GM19035 (cell line): Measurements from ENCODE around the gene ATAD3C.
"Not testable (repeated sequence)": the region's sequence is repeated elsewhere in the genome, so short reads cannot be mapped to it uniquely, and the experiment has no call there.

ENCODE experiments used
- ATAC-seq: cut with Tn5 transposase; IDR thresholded peaks from one replicate; pipeline ENCODE4 v1.9.1; 2021; ENCODE audit not compliant: unreplicated experiment

ATAD3C gene

GRCh38 chr1:1418464-1419362 is 30.8 kb upstream of the ATAD3C start:
- ATAC-seq = no peak

GRCh38 chr1:1419363-1419812 is 30.1 kb upstream of the ATAD3C start:
- ATAC-seq = no peak

- ATAC-seq = no peak
These were observed 29.5 kb upstream of the ATAD3C start for GRCh38 chr1:1419813-1420653.

- ATAC-seq = no peak
These were observed 28.8 kb upstream of the ATAD3C start for GRCh38 chr1:1420654-1421141.

- ATAC-seq = no peak
These were observed 28.2 kb upstream of the ATAD3C start, which contains the start of gene ANKRD65 for GRCh38 chr1:1421147-1421906. ANKRD65 (minus strand) TSS chr1:1421276; CDS start chr1:1421005, 271 bp downstream.

- no peak for ATAC-seq
These were observed 27.5 kb upstream of the ATAD3C start for GRCh38 chr1:1421907-1422464.

- ATAC-seq = no peak
These were observed 26.8 kb upstream of the ATAD3C start for GRCh38 chr1:1422465-1423244.

- ATAC-seq = no peak
These were observed 26.3 kb upstream of the ATAD3C start for GRCh38 chr1:1423245-1423597.

- ATAC-seq = no peak
These were observed 24.8 kb upstream of the ATAD3C start for GRCh38 chr1:1424707-1425106.

- no peak for ATAC-seq
These were observed 24.1 kb upstream of the ATAD3C start for GRCh38 chr1:1425426-1425752.

GRCh38 chr1:1425753-1426495 is 23.6 kb upstream of the ATAD3C start:
- no peak for ATAC-seq

GRCh38 chr1:1426496-1427105 is 22.9 kb upstream of the ATAD3C start:
- ATAC-seq = no peak

- ATAC-seq = no peak
These were observed 22.2 kb upstream of the ATAD3C start for GRCh38 chr1:1427106-1427819.

- ATAC-seq = no peak
These were observed 21.7 kb upstream of the ATAD3C start for GRCh38 chr1:1427820-1428148.

GRCh38 chr1:1428174-1428573 is 21.3 kb upstream of the ATAD3C start:
- ATAC-seq = no peak

- ATAC-seq = not testable (repeated sequence)
These were observed 20.5 kb upstream of the ATAD3C start for GRCh38 chr1:1428967-1429366.

GRCh38 chr1:1429671-1430073 is 19.8 kb upstream of the ATAD3C start:
- no peak for ATAC-seq
